HUES48 (cell line): ENCODE measurements around the gene NBEAL2.

Experiments used
- H3K27ac ChIP-seq: one replicate; pipeline ENCODE4 v1.7.0; 2013; ENCODE audit warnings: low read depth, low read length, inconsistent platforms
- H3K27me3 ChIP-seq: 2 replicates; pipeline ENCODE4 v1.6.1; 2013; ENCODE audit warnings: mild to moderate bottlenecking, low read length; ENCODE audit not compliant: control insufficient read depth, insufficient read depth
- H3K36me3 ChIP-seq: 2 replicates; pipeline ENCODE4 v1.6.1; 2013; ENCODE audit warnings: low read length; ENCODE audit not compliant: control insufficient read depth, insufficient read depth
- H3K4me1 ChIP-seq: 2 replicates; pipeline ENCODE4 v1.6.1; 2013; ENCODE audit warnings: mild to moderate bottlenecking, low read length; ENCODE audit not compliant: control insufficient read depth, insufficient read depth
- H3K4me3 ChIP-seq: 2 replicates; pipeline ENCODE4 v1.5.1; 2013; ENCODE audit warnings: mild to moderate bottlenecking, low read depth, low read length
- H3K9ac ChIP-seq: 2 replicates; pipeline ENCODE4 v1.6.1; 2013; ENCODE audit warnings: mild to moderate bottlenecking, low read depth, low read length, moderate library complexity
- H3K9me3 ChIP-seq: 2 replicates; pipeline ENCODE4 v1.6.1; 2013; ENCODE audit warnings: low read length; ENCODE audit not compliant: control insufficient read depth, insufficient read depth

NBEAL2 gene

DNA sequence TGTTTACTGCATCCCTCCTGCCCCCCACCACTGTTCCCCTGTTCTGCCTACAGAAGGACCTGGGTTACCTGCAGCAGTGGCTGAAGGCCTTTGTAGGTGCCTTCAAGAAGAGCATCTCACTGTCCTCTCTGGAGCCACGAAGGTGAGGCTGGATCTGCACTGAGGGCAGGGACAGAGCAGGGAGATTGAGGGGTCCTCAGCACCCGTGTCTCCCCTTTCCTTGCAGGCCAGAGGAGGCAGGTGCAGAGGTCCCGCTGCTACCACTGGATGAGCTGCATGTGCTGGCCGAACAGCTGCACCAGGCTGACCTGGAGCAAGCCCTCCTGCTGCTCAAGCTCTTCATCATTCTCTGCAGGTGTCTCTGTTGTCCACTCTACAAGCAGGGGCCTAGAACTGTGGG lies 9.2 kb downstream of the NBEAL2 start:
- H3K4me1 ChIP-seq = peaks cover 13% of the 10 kb centered on the region
- no peak overlapping the region for H3K4me3 ChIP-seq
- no peaks in the 10 kb centered on the region for H3K27me3 ChIP-seq
- H3K36me3 ChIP-seq = peaks cover 20% of the 10 kb centered on the region
- H3K27ac ChIP-seq = no peak overlapping the region
- H3K9me3 ChIP-seq = no peaks in the 10 kb centered on the region
- no peak overlapping the region for H3K9ac ChIP-seq

GRCh38 chr3:46989146-46989810 lies 9.8 kb downstream of the NBEAL2 start:
- H3K9me3 ChIP-seq = no peaks in the 10 kb centered on the region
- H3K36me3 ChIP-seq = peaks cover 23% of the 10 kb centered on the region
- H3K4me1 ChIP-seq = peaks cover 13% of the 10 kb centered on the region
- H3K4me3 ChIP-seq = no peak overlapping the region
- H3K9ac ChIP-seq = no peak overlapping the region
- no peaks in the 10 kb centered on the region for H3K27me3 ChIP-seq
- H3K27ac ChIP-seq = no peak overlapping the region

DNA sequence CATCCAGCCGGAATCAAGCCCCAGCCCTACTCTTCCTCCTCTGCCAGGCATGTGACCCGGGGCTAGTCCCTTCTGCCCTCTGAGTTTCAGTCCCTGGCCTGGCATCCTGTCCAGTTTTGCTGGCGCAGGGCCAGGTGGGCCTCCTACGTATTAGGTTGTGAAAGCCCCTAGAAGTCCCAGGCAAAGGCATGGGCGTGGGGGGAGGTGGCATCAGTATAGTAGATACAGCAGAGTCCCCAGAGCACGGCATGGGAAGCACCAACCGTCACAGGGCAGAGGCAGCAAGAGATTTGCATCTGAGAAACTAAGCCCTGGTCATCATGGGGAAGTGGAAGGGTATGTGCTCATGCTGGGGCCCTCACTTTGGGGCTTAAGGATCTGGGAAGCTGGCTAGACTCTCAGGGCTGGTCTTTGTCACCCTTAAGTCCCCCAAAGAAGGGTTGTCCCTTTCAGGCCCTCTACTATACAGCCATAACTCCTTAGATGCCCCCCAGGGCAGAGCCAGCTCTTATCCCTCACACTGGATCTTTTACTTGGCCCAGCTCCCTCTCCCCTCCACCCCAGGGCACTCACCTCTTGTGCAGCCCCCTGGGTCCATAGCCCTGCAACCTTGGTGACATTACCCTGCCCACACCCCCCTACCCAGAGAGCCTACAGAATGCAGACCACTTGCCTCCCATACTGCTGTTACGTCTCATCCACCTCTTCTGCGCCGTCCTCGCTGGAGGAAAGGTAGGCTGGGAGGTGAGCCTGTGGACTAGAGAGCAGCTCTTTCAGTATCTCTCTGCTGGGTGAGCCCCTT lies 11.3 kb downstream of the NBEAL2 start:
- Histone ChIP-seq H3K9me3 (no peaks in the 10 kb centered on the region), H3K9ac (no peak overlapping the region), H3K36me3 (peaks cover 28% of the 10 kb centered on the region), H3K4me3 (no peak overlapping the region), H3K27me3 (no peaks in the 10 kb centered on the region), H3K4me1 (peaks cover 13% of the 10 kb centered on the region), H3K27ac (no peak overlapping the region)

DNA sequence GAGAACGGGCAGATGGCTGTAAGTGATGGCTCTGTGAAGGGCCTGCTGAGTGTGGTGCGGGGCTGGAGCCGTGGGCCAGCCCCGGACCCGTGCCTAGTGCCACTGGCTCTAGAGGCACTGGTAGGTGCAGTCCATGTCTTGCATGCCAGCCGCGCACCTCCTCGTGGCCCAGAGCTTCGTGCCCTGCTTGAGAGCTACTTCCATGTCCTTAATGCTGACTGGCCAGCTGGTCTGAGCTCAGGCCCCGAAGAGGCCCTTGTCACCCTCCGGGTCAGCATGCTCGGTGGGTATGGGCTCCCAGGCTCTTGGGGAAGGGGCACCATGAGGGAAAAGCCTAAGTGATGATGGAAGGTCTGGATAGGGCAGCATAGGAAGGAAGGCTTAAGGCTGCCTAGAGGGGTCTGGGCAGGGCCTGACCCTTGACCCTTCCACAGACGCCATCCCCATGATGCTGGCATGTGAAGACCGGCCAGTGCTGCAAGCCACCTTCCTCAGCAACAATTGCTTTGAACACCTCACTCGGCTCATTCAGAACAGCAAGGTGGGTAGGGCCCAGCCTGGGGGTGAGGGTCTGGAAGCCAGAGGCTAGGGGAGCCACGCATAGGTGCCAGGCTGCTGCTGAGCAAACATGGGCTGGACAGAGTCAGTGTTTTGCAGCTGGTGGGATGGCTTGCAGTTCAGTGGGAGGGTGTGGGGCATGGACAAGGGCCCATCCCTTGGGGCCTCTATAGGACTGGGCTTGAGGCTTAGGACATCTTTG lies 12.1 kb downstream of the NBEAL2 start:
- H3K4me1 ChIP-seq = peaks cover 13% of the 10 kb centered on the region
- no peak overlapping the region for H3K9ac ChIP-seq
- H3K36me3 ChIP-seq = peaks cover 28% of the 10 kb centered on the region

DNA sequence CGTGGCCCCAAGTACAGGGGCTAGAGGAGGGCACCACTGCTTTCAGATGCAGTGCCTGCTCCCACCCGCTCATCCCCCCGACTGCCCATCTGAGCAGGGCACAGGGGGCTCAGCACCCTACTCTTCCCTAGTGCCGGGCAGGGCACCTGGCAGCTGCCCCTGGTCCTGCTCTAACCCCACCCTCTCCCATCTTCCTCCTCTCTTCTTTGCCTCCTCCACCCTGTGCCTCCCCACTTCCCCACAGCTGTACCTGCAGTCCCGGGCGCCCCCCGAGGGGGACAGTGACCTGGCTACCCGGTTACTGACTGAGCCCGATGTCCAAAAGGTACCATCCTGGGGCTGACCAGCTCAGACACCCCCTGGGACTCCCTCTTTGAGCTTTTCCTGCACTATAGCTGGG lies 12.8 kb downstream of the NBEAL2 start:
- Histone ChIP-seq H3K27me3 (no peaks in the 10 kb centered on the region), H3K4me3 (no peak overlapping the region), H3K9me3 (no peaks in the 10 kb centered on the region), H3K4me1 (peaks cover 10% of the 10 kb centered on the region), H3K9ac (no peak overlapping the region), H3K27ac (no peak overlapping the region), H3K36me3 (peaks cover 31% of the 10 kb centered on the region)

More for the DNA sequence above, 12.1 kb downstream of the NBEAL2 start:
- Histone ChIP-seq H3K27me3 (no peaks in the 10 kb centered on the region), H3K27ac (no peak overlapping the region), H3K9me3 (no peaks in the 10 kb centered on the region), H3K4me3 (no peak overlapping the region)

- Histone ChIP-seq H3K4me3 (no peak overlapping the region), H3K4me1 (no peaks in the 10 kb centered on the region; the same call in 1 of the 2 replicates), H3K9me3 (no peaks in the 10 kb centered on the region), H3K9ac (no peak overlapping the region), H3K27me3 (no peaks in the 10 kb centered on the region), H3K36me3 (peaks cover 34% of the 10 kb centered on the region), H3K27ac (no peak overlapping the region)
Measured at GRCh38 chr3:46993292-46993691, 13.8 kb downstream of the NBEAL2 start.

GRCh38 chr3:46993986-46994385 lies 14.5 kb downstream of the NBEAL2 start:
- Histone ChIP-seq H3K27me3 (no peaks in the 10 kb centered on the region), H3K9me3 (no peaks in the 10 kb centered on the region), H3K4me3 (no peak overlapping the region), H3K27ac (no peak overlapping the region), H3K4me1 (no peaks in the 10 kb centered on the region), H3K9ac (no peak overlapping the region), H3K36me3 (peaks cover 32% of the 10 kb centered on the region)

- H3K27me3 ChIP-seq = no peaks in the 10 kb centered on the region
- no peaks in the 10 kb centered on the region for H3K4me1 ChIP-seq
- peaks cover 35% of the 10 kb centered on the region for H3K36me3 ChIP-seq
Measured at GRCh38 chr3:46994801-46995731, 15.6 kb downstream of the NBEAL2 start.

DNA sequence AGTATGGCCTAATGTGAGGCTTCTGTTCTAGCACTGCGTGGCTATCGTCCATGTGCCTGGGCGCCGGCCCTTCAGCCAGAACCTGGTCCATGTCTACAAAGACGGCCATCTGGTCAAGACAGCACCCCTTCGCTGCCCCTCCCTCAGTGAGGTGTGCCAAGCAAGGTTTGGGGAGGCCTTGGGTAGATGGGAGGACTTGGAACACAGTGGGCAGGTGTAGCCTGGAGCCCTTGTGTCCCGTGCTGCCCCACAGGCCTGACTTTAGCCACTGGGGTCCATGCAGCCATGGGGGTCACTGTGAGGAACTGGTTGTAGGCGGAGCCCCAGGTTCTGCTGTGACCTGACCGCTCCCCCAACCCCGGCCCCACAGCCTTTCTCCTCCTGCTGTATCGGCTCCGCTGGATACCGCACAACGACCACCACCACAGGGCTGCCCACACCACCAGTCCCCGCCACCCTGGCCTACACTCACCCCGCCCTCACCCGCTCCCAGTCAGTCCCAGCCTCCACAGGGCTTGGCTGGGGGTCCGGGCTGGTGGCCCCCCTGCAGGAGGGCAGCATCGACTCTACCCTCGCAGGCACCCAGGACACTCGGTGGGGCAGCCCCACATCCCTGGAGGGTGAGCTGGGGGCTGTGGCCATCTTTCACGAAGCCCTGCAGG lies 16.6 kb downstream of the NBEAL2 start:
- no peaks in the 10 kb centered on the region for H3K9me3 ChIP-seq
- no peaks in the 10 kb centered on the region for H3K27me3 ChIP-seq
- no peaks in the 10 kb centered on the region for H3K4me1 ChIP-seq
- H3K36me3 ChIP-seq = peaks cover 45% of the 10 kb centered on the region
- H3K27ac ChIP-seq = no peak overlapping the region
- H3K4me3 ChIP-seq = no peak overlapping the region
- H3K9ac ChIP-seq = no peak overlapping the region

More at GRCh38 chr3:46994801-46995731, 15.6 kb downstream of the NBEAL2 start:
- H3K9ac ChIP-seq = no peak overlapping the region
- no peaks in the 10 kb centered on the region for H3K9me3 ChIP-seq
- H3K27ac ChIP-seq = no peak overlapping the region
- no peak overlapping the region for H3K4me3 ChIP-seq
